SHP77 (cell line): ENCODE data around the gene UMODL1.

ENCODE experiments used
- DNase-seq, 2 experiments: peaks; one replicate each; lab custom pipeline; 2025; lab: John Stamatoyannopoulos, UW

Gene UMODL1

GRCh38 chr21:42151148-42151947, 80.2 kb downstream of the UMODL1 start:
- DNase-seq, result no peak

GRCh38 chr21:42151948-42152220, 80.8 kb downstream of the UMODL1 start:
- no peak for DNase-seq

DNA sequence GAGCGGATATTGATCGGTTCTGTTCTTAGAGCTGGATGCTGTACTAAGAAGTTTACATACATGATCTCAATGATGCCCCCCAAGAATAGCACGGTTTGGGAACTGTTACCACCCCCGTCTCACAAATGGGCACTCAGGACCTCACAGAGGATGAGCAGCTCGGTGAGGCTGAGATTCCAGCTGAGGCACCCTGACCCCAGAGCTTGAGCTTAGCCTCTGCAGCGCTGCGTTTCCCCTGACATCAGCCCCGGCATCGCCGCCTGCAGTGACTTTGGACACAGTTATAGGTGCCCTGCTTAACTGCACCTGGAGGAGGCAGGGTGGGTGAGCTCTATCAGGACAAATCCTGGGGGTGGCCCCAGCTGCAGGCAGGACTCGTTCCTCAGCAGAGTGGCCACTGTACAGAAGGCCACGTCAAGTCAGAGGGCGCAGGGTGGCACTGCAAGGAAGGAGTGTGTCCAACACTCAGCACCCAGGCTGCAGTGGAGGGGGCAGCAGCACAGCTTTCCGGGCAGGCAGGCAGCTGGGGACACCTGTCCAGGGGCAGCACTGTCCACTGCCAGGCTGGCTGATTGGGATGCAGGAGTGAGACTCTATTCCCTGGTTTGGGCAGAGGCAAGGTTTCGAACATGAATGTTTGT, 82.0 kb downstream of the UMODL1 start:
- no peak for DNase-seq

DNA sequence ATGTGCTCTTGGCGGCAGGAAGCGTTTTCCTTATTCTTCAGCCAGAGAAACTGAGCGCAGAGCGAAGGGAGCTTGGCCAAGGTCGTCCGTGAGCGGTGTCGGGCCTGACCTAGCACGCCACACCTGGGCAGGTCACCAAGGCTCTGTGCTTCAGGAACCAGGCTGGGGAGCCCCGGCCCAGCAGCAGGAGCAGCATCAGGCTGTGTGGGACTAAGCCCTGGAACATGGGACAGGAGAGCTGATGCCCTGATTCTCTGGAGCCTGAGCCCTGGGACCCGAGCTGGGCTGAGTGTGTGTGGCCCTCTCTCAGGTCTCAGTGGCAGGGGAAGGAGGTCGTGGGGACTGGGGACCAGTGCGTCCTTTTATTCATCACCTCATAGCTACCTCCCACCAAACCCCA, 82.6 kb downstream of the UMODL1 start:
- DNase-seq, result no peak

GRCh38 chr21:42154237-42155044, 83.3 kb downstream of the UMODL1 start:
- DNase-seq, result no peak

DNA sequence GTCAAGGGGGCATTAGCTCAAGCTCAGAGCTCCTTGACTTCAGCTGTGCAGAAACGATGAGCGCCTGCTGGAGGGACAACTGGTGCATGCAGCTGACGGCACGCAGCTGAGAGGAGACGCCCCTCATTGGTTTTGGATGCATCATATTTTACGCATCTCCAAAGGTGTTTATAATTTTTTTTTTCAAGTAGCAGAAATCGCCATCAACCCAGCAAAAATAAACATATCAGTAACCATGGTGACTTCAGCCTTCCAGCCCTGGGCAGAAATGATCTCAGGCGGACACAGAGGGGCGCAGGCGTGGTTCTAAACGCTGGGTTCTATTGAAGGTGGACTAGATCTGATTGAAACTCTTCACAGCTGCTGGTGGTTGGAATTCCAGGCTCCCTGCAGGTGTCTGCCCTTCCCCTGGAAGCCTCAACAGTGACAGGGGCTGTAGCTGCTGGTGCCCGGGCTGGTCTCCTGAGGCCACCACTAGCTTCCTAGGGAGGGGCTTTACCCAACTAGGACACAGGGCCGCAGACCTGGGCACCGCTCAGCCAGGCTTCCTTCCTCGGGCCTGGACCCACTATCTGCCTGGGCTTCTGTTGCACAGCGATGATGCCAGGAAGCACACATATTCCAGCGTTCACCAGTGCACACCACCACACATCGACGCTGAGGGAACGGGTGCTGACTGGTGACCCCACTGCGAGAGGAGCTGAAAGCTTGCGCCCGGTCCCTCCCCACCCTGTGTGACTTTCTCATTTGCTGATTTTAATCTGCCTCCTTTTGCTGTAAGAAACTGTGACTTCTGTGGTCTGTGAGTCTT, 84.1 kb downstream of the UMODL1 start:
- DNase-seq, result no peak

- DNase-seq, result peak in 1 of 2 experiments; percentile 36
Observed at GRCh38 chr21:42156690-42157605, 85.8 kb downstream of the UMODL1 start.

GRCh38 chr21:42157606-42158310, 86.6 kb downstream of the UMODL1 start:
- DNase-seq, result no peak

DNA sequence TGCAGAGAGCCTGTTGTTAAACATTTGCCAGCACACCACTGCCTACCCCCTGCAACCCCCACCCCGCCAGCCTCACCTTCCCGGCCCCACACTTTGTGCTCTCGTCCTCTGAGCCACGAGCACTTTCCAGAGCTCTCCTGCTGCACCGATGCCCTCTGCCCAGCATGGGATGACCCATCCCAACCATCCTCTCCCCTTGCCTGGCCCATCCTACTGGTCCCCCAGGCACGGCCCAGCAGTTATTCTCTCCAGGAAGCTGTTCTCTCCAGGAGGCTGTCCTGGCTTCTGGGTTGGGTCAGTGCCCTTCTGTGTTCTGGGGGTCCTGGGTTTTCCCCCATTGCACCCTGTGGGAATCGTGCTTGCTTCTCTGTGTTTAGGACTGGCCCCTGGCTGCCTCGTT, 87.7 kb downstream of the UMODL1 start:
- DNase-seq, result no peak

DNA sequence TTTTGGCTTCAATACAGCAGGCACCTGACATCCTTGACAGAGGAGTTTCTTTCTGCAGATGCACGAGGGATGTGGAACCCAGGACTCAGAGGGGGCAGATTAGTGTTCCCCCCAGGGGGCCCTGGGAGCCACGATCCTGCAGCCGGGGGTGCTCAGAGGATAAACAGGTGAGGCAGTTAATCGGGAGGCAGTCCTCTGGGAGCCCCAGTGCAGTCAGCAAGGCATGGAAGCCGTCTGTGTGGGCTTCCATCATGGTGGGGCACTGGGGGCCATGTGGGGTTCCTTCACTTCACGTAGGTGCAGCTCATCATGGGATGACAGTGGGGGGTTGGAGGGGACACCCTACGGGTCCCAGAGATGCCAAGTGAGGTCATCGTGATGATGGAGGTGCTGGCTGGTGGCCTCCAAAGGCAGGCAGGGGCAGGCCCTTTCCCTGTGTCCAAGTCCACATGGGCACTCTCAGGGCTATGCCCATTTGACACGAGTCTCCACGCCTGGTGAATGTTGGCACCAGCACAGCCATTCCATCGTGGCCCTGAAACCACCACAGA, 88.5 kb downstream of the UMODL1 start:
- DNase-seq, result no peak

GRCh38 chr21:42160111-42160721, 89.1 kb downstream of the UMODL1 start:
- no peak for DNase-seq

GRCh38 chr21:42160765-42161164, 89.6 kb downstream of the UMODL1 start:
- no peak for DNase-seq

DNA sequence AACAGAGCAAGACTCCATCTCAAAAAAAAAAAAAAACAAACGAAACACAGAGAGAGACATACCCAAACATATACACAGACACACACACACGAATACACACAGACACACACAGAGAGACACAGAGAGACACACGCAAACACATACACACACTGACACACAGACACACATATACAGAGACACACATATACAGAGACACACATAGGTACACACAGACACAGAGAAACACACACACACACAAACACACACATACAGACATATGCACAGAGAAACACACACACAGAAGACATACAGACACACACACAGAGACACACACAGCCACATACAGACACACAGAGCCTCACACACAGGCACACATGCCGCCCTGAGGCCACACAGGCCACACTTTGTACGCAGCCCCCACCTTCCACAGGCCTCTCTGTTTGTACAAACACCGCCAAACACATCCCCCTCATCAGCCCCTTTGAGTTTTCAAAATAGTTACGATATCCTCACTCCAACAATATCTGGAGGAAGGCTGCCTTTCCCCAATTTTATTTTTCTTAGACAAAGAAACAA, 90.4 kb downstream of the UMODL1 start:
- no peak for DNase-seq

DNA sequence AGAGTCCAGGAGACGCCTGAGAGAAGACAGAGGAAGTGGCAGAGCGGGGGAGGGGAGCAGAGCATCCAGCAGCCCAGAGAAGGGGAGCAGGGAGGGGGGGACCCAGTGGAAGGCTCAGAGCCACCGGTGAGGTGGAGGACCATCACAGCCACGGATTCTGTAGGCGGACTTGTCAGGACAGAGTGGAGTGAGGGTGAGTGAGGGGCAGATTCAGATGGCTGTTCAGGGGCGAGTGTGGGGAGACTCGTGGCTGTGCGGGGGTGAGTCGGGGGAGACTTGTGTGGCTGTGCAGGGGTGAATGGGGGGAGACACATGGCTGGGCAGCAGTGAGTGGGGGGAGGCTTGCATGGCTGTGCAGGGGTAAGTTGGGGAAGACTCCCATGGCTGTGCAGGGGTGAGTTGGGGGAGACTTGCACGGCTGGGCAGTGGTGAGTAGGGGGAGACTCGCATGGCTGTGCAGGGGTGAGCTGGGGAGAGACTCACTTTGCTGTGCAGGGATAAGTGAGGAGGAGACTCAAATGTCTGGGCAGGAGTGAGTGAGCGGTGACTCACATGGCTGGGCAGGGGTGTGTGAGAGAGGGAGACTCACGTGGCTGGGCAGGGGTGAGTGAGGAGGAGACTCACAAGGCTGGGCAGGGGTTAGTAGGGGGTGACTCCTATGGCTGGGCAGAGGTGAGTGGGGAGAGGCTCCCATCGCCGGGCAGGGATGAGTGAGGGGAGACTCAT, 91.0 kb downstream of the UMODL1 start:
- no peak for DNase-seq

DNA sequence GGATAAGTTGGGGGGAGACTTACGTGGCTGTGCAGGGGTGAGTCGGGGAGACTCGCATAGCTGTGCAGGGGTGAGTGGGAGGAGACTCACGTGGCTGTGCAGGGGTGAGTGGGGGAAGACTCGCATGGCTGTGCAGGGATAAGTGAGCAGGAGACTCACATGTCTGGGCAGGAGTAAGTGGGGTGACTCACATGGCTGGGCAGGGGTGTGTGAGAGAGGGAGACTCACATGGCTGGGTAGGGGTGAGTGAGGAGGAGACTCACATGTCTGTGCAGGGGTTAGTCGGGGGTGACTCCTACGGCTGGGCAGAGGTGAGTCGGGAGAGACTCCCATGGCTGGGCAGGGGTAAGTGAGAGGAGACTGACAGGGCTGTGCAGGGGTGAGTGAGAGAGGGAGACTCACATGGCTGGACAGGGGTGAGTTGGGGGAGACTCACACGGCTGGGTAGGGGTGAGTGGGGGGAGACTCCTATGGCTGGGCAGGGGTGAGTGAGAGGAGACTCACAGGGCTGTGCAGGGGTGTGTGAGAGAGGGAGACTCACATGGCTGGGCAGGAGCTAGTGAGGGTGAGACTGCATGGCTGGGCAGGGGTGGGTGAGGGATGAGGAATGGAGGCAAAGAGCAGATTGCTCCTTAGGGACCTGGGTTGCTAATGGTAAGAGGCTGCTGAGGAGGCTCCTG, 91.9 kb downstream of the UMODL1 start:
- DNase-seq, result no peak

GRCh38 chr21:42163511-42163863, 92.4 kb downstream of the UMODL1 start:
- DNase-seq, result no peak

GRCh38 chr21:42164064-42164789, 93.1 kb downstream of the UMODL1 start:
- peak; percentile 31 to 44 for DNase-seq

DNA sequence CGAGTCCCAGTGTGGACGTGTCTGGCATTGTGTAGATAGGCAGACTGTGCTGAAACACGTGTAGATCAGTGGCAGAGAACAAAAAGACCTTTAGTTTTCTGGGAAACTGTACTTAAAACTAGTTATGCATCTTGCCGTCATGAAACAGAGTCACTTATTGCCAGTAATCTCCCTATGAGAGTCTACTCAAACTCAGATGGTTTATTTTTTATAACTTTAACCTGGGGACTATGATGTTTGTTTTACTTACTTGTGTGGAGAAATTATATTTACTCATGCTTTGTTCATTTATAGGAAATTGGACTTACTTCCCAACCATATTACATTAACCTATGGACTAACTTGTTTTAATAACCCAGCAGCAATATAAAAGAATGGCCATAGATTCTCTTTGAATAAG, 93.7 kb downstream of the UMODL1 start:
- no peak for DNase-seq
